ENCODE data around the gene FBXL13. TPM values are rescaled to one million over a fixed set of nuclear protein-coding genes. Genes with fewer than 3 reads are reported as not detected.

Gene FBXL13
- total RNA-seq, 1 donor = 2.2 TPM

- peaks cover 62% of the 10 kb centered on the region for H3K79me2 ChIP-seq (ENCODE audit: insufficient read depth, low read length)
- TF ChIP-seq, protein P1, sequence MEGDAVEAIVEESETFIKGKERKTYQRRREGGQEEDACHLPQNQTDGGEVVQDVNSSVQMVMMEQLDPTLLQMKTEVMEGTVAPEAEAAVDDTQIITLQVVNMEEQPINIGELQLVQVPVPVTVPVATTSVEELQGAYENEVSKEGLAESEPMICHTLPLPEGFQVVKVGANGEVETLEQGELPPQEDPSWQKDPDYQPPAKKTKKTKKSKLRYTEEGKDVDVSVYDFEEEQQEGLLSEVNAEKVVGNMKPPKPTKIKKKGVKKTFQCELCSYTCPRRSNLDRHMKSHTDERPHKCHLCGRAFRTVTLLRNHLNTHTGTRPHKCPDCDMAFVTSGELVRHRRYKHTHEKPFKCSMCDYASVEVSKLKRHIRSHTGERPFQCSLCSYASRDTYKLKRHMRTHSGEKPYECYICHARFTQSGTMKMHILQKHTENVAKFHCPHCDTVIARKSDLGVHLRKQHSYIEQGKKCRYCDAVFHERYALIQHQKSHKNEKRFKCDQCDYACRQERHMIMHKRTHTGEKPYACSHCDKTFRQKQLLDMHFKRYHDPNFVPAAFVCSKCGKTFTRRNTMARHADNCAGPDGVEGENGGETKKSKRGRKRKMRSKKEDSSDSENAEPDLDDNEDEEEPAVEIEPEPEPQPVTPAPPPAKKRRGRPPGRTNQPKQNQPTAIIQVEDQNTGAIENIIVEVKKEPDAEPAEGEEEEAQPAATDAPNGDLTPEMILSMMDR (IDR thresholded peaks at IDR 0.05; ENCODE audit: extremely low read depth, low read depth, low read length) = no peak
These were observed 2.7 kb upstream of the FBXL13 start for GRCh38 chr7:103077318-103077717.

GRCh38 chr7:103076764-103077163, 2.2 kb upstream of the FBXL13 start:
- Histone ChIP-seq H3K27ac (ENCODE audit: low read depth, low read length) (no peak overlapping the region), H3K4me3 (ENCODE audit: insufficient read depth, low read length) (no peak overlapping the region), H4K20me1 (ENCODE audit: insufficient read depth, low read length) (peaks cover 9% of the 10 kb centered on the region), H3K4me2 (ENCODE audit: insufficient read depth, low read length) (no peak overlapping the region), H3K9me3 (ENCODE audit: low read depth, low read length) (no peaks in the 10 kb centered on the region), H2AFZ (ENCODE audit: low read length) (no peak overlapping the region), H3K36me3 (ENCODE audit: insufficient read depth, low read length) (no peaks in the 10 kb centered on the region), H3K4me1 (ENCODE audit: insufficient read depth, low read length) (peaks cover 14% of the 10 kb centered on the region), H3K27me3 (ENCODE audit: insufficient read depth, low read length) (no peaks in the 10 kb centered on the region), H3K79me2 (ENCODE audit: insufficient read depth, low read length) (peaks cover 58% of the 10 kb centered on the region)
- no peak for DNase-seq (ENCODE audit: insufficient read length, low spot score, missing footprints)
- TF ChIP-seq, protein P1 (IDR thresholded peaks at IDR 0.05; ENCODE audit: extremely low read depth, low read depth, low read length) = no peak

More at GRCh38 chr7:103077318-103077717, 2.7 kb upstream of the FBXL13 start:
- Histone ChIP-seq H3K4me2 (ENCODE audit: insufficient read depth, low read length) (no peak overlapping the region), H3K4me1 (ENCODE audit: insufficient read depth, low read length) (peaks cover 14% of the 10 kb centered on the region), H3K27ac (ENCODE audit: low read depth, low read length) (no peak overlapping the region), H2AFZ (ENCODE audit: low read length) (no peak overlapping the region), H4K20me1 (ENCODE audit: insufficient read depth, low read length) (peaks cover 9% of the 10 kb centered on the region), H3K4me3 (ENCODE audit: insufficient read depth, low read length) (no peak overlapping the region), H3K9me3 (ENCODE audit: low read depth, low read length) (no peaks in the 10 kb centered on the region), H3K36me3 (ENCODE audit: insufficient read depth, low read length) (no peaks in the 10 kb centered on the region), H3K27me3 (ENCODE audit: insufficient read depth, low read length) (no peaks in the 10 kb centered on the region)
- DNase-seq (ENCODE audit: insufficient read length, low spot score, missing footprints) = no peak

DNA sequence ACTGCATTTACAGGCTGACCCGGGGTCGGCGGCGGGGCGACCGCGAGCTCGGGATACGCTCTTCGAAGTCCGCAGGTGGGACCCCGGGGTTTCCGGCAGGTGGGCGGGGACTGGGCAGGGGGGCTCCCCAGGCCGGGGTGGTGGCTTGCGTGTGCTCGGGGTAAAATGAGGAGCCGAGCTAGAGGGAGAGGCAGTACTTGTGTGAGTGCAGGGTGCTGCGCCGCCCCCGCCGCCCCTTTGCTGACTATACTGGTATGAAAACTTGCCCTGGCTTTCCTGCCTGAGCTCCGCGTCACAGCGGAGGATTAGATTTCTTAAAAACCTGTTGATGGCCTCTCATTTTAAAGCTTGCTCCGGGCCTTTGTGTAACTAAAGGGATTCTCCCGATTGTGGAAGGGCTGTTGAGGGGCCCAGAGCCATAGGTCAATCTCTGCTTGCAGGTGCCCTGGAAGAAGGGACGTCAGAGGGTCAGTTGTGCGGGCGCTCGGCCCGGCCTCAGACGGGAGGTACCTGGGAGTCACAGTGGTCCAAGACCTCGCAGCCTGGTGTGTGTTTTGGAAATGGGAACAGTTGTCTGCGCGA, 832 bp upstream of the FBXL13 start:
- TF ChIP-seq, protein P1 (IDR thresholded peaks at IDR 0.05; ENCODE audit: extremely low read depth, low read depth, low read length) = no peak
- Histone ChIP-seq H3K79me2 (ENCODE audit: insufficient read depth, low read length) (peaks cover 47% of the 10 kb centered on the region), H3K4me2 (ENCODE audit: insufficient read depth, low read length) (peak overlapping the region; percentile 93), H3K36me3 (ENCODE audit: insufficient read depth, low read length) (no peaks in the 10 kb centered on the region), H3K4me3 (ENCODE audit: insufficient read depth, low read length) (peak overlapping the region; percentile 97), H3K9me3 (ENCODE audit: low read depth, low read length) (no peaks in the 10 kb centered on the region), H4K20me1 (ENCODE audit: insufficient read depth, low read length) (peaks cover 9% of the 10 kb centered on the region), H3K27me3 (ENCODE audit: insufficient read depth, low read length) (no peaks in the 10 kb centered on the region), H3K4me1 (ENCODE audit: insufficient read depth, low read length) (peaks cover 14% of the 10 kb centered on the region), H2AFZ (ENCODE audit: low read length) (peak overlapping the region; percentile 95), H3K27ac (ENCODE audit: low read depth, low read length) (peak overlapping the region; percentile 84)
- DNase-seq (ENCODE audit: insufficient read length, low spot score, missing footprints) = peak; percentile 92

GRCh38 chr7:103073989-103074518, 542 bp downstream of the FBXL13 start:
- peaks cover 35% of the 10 kb centered on the region for H3K79me2 ChIP-seq (ENCODE audit: insufficient read depth, low read length)
- H3K4me3 ChIP-seq (ENCODE audit: insufficient read depth, low read length) = peak overlapping the region; percentile 97
- TF ChIP-seq, protein P1 (IDR thresholded peaks at IDR 0.05; ENCODE audit: extremely low read depth, low read depth, low read length) = no peak

More at GRCh38 chr7:103073989-103074518, 542 bp downstream of the FBXL13 start:
- peak; percentile 74 for DNase-seq (ENCODE audit: insufficient read length, low spot score, missing footprints)
- Histone ChIP-seq H4K20me1 (ENCODE audit: insufficient read depth, low read length) (peaks cover 9% of the 10 kb centered on the region), H2AFZ (ENCODE audit: low read length) (peak overlapping the region; percentile 99), H3K4me1 (ENCODE audit: insufficient read depth, low read length) (peaks cover 14% of the 10 kb centered on the region), H3K36me3 (ENCODE audit: insufficient read depth, low read length) (no peaks in the 10 kb centered on the region), H3K27me3 (ENCODE audit: insufficient read depth, low read length) (no peaks in the 10 kb centered on the region), H3K9me3 (ENCODE audit: low read depth, low read length) (no peaks in the 10 kb centered on the region), H3K4me2 (ENCODE audit: insufficient read depth, low read length) (peak overlapping the region; percentile 93), H3K27ac (ENCODE audit: low read depth, low read length) (peak overlapping the region; percentile 84)

All from osteoblast (primary cell).